NCI-H1105 (cell line): ENCODE results near the gene HUS1B.
"Not testable (repeated sequence)": the region's sequence is repeated elsewhere in the genome, so short reads cannot be mapped to it uniquely, and the experiment has no call there.

Source experiments
- DNase-seq: peaks from one replicate; lab custom pipeline; 2025; lab: John Stamatoyannopoulos, UW

HUS1B gene

GRCh38 chr6:656460-657252 lies at the start of gene HUS1B:
TSS of gene HUS1B (minus strand) at chr6:657100. CDS start at chr6:656944, 156 bp downstream.
- DNase-seq, result no peak

DNA sequence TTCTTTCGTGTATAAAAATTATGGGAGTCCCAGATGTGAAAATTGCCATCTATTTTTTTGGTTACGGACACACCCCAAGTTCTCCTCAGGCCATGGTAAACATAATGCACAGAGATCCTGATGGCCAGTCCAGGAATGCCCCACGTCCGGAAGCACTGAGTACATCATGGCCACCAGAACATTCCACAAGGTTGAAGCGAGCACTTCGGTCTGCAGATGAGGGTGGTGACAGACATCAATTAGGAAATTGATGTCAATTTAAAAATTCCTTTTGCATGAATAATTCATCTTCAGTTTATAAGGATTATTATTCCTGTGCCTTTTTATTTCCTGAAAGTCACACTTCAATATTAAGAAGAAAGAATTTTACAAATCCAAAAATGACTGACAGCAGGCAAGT lies 49.2 kb upstream of the HUS1B start:
- DNase-seq, result no peak

DNA sequence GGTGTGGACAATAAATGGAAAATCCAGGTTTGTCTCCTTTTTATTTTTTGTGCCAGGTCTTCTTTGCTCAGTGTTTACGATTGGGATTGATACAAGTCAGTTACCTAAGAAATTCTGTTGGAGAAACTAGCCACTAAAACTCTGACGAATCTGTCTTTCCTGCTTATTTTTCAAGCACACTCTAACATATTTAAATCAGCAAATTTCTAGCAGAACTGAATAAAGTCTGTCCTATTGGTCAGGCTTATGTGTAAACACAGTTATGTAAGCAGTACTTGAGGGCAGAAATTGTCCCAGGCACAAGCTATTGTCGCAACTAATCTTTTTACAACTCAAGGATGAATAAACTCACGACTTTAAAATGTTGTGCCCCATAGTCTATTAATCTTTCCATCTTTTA lies 48.1 kb upstream of the HUS1B start:
- no peak for DNase-seq

GRCh38 chr6:704046-704445 lies 47.1 kb upstream of the HUS1B start:
- DNase-seq, result no peak

GRCh38 chr6:703552-703951 lies 46.7 kb upstream of the HUS1B start:
- DNase-seq, result no peak

DNA sequence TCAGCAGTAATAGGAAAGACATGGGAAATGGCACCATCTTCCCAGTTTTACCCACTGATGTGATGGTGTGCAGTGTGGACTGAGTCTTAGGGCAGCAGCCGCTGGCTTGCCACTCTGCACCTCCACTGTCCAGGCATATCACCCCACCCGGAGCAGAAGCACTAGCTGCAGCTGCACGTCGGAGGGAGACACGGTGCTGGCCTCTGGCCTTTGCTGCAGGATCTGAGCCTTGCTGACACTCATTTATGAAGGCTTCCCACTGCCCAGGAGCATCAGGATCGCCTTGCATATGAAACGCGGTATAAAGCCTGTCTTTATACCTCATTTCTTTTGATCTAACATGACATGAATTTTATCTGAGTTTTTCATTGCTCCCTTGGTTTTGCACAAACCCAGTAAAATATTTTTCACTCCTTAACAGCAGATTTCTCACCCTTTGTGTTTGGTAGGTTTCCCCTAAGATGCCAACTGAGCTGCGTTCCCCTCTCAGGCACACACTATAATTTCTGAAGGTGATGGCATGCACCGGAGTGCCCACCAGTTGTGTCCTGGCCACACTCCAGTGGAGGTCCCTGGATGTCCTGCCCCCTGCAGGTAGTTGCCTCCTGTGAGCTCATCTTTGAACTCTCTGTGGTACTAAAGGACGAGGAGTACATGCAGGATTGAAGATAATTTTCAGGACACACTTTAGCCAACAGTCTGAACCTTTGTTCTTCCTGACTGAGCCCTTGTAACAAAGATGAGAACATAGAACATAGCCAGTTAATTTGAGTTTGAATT lies 45.0 kb upstream of the HUS1B start:
- DNase-seq, result no peak

- no peak for DNase-seq
Observed at GRCh38 chr6:701215-701614, 44.3 kb upstream of the HUS1B start.

GRCh38 chr6:700490-700889 lies 43.6 kb upstream of the HUS1B start:
- no peak for DNase-seq

- DNase-seq, result no peak
Observed at GRCh38 chr6:699319-699718, 42.4 kb upstream of the HUS1B start.

- not testable (repeated sequence) for DNase-seq
Observed at GRCh38 chr6:694431-695126, 37.7 kb upstream of the HUS1B start.

DNA sequence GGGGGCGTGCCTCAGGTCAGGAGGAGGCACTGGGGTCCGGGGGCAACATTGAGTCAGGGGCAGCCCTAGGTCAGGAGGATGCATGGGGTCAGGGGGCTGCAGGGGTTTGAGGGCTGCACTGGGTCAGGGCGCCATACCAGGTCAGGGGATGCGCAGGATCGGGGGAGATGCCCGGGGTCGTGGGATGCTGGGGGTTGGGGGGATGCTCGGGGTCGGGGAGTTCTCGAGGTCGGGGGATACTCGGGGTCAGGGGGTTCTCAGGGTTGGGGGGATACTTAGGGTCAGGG lies 36.8 kb upstream of the HUS1B start:
- no peak for DNase-seq

DNA sequence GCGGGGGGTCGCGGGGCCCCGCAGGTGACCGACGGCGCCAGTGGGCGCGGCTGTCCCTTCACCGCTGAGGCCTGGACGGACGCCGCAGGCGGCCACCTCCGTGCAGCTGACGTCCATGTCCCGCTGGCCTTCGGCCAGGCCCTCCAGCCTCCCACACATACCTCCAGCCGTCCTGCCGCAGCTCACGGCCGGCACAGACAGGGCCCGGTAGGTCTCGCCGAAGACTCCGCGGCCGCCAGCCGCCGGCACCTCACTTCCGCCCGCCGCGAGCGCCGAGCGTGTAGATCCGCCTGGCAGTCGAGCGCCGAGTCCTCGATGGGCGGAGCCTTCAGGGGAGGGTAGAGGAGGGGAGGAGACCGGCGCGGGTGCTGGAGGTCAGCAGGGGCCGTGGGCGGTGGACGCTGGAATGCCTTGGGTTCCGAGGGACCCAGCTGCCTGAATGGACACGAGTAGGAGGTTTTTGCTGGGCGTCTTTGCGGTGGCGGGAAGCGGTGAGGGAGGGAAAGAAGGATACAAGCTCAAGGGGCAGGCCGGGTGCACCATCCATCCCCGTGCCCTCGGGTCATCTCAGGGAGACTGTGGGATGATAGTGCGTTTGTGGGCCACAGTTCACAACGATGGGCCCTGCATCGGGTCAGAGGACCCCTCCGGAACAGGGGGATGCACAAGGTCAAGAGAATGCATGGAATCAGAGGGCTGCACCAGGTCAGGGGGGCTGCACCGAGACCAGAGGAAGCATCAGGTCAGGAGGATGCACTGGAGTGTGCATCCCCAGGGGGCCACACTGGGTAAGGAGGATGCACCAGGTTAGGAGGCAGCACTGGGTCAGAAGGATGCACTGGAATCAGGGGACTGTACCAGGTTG lies 36.2 kb upstream of the HUS1B start, which contains the start of gene EXOC2:
Gene EXOC2 (minus strand): TSS at position 282 of the 865 bp plus-strand sequence. CDS start 55,321 bp downstream, outside the sequence.
- peak; percentile 68 for DNase-seq

GRCh38 chr6:692356-692851 lies 35.5 kb upstream of the HUS1B start:
- DNase-seq, result peak; percentile 54

GRCh38 chr6:689223-689622 lies 32.3 kb upstream of the HUS1B start:
- no peak for DNase-seq

DNA sequence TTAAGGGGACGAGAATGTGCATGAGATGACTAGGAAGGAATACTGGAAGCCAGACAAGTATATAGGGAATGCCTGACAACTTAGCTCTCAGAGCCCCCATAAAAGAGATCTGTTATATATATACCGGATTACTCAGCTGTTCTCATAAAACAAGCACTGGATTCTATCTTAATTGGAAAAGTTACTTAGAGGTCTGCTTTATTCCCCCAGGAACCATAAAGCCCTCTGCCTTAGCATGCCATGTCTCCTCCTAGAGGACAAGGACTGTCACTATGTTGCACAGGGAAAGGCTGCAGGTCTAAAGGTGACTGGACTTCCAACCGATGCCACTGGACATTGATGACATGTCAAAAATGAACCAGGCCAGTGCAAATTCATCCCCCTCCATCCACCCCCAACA lies 29.6 kb upstream of the HUS1B start:
- no peak for DNase-seq

DNA sequence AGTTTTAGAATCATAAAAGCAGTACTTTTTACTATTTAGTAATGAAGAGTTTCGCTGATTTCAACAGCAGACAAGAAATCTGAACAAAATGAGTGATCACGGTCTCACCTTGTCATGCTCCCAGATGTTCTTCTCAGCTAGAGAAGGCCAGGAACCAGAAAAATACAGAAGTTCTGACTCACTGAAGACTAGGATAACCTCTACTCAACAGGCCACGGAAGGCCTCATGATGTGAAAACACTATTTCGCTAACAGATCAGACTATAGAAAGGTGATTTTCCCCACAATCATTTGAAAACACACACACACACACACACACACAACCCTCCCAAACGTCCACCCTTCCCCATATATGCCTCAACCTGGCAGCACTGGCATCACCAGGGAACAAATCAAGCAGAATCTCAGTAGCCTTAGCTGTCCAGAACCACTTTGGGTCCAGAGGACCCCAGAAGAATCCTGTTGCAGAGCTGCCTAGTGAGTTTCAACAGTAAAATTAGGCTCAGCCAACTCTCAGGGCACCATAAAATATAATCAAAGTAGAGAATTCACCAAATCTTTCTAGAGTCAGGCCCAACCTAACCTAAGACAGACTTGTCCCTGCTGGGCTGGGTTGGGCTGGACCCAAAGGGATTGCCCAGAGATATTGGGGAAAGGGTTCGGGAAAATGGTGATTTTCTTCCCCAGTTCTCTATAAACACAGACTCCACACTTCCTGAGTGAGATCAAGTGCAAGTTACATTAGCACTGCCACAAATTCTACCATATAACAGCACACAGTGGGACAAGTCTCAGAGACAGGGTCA lies 28.1 kb upstream of the HUS1B start:
- no peak for DNase-seq

DNA sequence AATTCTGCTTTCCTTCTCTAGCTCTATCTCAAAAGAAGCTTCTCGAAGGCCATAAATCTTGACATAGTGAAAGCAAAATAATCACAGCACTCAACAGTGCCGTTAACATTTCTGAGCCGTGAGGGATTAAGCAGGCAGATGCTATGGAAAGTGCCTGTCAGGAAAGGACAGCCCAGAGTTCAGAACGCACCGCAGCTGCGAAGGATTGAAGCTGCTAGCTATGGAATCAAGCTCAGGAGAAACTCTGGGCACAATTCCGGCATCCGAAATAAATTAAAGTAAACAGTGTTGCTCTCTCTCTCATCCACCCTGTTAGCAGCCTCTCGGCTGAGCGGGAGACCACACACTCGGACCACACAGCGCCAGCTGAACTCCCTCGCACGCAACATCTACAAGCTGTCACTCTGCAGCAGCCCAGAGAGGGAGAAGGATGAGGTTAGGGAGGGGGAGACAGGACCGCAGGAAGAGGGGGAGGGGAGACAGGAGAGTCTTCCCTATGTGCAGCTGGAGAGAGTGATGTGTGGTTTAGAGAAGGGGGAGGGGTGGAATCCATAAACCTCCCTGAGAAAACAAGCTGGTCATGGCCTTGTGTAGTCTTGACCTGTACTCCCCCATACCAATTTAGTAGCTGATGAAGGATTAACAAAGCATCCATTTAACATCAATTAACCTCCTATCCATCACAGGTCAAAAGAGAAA lies 27.0 kb upstream of the HUS1B start:
- DNase-seq, result peak; percentile 60

- no peak for DNase-seq
Observed at GRCh38 chr6:680666-681340, 23.9 kb upstream of the HUS1B start.

GRCh38 chr6:680251-680650 lies 23.4 kb upstream of the HUS1B start:
- no peak for DNase-seq

DNA sequence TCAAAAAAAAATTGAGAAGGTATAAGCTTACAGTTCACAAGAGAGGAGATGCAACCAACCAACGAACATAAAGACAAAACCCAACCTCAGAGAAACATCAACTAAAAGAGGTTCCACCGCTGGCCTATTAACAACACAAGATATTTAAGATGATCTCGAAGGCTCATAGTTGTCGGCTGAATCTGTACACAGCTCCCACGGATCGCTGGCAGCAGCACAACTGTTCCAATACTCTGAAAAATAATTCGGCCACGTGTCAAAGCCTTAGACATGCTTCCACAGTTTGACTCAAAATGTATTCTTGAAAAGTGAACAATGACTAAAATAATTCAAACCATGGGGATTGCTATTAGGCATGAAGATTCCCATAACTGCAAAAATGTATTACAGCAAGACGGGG lies 22.4 kb upstream of the HUS1B start:
- DNase-seq, result no peak
